H4 (cell line): ENCODE results near the gene IQCE. TPM values are rescaled to one million over a fixed set of nuclear protein-coding genes. Genes with fewer than 3 reads are reported as not detected.

Experiments
- DNase-seq: peaks from one replicate; pipeline ENCODE4 v3.0.0-alpha.2; 2015; ENCODE audit warnings: low spot score
- total RNA-seq: library from RNA; depleted of rRNA; stranded (reverse); fragments of >200 nt; shearing (Covaris generic); gene quantifications from 2 replicates; pipeline ENCODE4 v1.2.3, GENCODE V29; 2014

The IQCE gene
- total RNA-seq, 1 experiment from 2014 or later: 17.2 TPM

DNA sequence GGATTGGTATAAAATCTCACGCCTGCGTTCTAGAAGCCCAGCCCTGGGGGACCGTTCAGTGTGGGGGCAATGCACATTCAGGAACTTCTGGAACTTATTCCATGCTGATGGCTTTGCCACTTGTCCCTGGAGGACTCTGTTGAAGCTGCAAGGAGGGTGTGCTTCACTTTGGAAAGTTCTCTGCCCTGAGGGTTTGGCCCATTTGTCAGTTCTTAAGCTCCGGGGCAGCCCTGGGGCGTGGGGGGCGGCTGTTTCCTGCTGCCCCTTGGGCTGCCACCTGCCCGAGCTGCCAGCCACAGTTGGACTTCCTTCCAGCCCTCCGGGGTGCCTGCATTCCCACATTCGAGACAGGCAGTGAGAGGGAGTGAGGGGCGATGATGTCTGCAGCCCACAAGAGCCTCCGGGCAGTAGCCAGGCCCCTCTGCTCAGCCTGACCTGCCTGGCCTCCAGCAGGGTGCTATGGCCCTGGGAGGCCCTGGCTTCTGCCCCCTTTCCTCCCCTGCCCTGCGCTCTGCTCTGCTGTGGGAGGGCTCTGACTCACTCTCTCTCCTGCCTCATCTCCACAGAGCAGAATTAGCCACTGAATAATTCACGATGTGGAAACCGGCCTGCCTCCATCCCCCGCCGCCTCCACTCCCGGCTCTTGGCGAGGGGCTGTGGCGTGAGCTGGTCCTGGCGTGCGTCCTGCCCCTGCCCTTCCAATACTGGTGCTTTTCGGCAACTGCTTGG, 74.9 kb downstream of the IQCE start:
- DNase-seq: peak; percentile 85

DNA sequence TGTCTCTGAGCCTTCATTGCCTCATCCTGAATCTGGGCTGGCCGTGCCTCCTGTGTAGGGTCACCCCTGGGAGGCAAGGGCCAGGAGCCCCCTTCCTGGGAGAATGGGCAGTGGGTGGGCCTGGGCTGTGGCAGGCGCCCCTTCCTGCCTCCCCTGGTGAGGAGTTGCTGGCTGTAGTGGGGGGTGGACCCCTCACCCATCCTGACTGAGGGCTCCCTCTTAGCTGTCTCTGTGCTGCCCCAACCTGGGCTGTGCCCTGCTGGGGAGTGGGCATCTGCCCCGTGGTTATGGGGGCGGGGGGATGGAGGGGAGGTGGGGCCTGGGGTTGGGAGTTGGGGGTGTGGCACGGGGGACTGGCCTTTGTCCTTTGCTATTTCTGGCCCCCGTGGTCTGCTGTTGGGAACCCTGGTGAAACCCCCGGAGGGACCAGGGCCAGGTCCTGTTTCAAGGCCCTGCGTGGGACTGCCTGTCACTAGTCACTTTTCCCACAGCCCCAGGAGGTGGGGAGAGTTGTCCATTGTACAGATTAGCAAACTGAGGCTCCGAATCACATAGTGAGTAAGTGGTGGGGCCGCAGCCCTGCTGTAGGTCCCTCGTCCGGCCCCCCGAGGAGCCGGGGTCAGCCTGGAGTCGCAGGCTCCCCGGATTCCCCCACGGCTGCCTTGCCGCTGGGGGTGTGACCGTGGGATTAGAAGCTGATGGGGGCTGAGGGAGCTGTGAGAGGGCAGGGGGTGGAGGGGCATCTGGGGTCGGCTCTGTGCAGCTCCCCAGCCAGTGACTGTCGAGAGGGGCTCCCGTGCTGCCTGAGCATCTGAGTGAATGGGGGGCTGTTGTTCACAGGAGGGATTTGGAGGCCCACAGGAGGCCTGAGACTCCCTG, 75.7 kb downstream of the IQCE start:
- no peak for DNase-seq

DNA sequence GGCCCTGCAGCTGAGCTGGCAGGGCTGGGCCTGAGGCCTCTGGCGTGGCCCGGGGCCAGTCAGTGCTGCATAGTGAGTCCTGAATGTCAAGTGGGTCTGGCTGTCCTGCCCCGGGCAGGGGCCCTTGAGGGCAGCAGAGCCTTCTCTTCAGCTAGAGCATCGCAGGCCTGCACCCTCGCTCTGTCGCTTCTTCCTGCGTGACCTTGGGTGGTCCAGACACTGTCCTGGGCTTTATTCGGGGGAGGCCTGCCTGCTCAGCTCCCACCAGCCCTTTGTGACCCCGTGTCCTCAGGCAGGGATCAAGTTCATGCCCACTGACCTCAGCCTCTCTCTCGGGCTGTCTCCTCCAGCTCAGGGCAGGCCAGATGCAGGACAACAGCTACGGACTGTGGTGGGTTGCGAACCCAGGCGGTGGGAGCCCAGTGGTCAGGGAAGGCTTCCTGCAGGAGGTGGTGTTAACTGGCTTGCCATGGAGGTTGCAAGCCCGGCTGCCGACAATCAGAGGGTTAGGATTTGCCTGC, 76.4 kb downstream of the IQCE start:
- no peak for DNase-seq

DNA sequence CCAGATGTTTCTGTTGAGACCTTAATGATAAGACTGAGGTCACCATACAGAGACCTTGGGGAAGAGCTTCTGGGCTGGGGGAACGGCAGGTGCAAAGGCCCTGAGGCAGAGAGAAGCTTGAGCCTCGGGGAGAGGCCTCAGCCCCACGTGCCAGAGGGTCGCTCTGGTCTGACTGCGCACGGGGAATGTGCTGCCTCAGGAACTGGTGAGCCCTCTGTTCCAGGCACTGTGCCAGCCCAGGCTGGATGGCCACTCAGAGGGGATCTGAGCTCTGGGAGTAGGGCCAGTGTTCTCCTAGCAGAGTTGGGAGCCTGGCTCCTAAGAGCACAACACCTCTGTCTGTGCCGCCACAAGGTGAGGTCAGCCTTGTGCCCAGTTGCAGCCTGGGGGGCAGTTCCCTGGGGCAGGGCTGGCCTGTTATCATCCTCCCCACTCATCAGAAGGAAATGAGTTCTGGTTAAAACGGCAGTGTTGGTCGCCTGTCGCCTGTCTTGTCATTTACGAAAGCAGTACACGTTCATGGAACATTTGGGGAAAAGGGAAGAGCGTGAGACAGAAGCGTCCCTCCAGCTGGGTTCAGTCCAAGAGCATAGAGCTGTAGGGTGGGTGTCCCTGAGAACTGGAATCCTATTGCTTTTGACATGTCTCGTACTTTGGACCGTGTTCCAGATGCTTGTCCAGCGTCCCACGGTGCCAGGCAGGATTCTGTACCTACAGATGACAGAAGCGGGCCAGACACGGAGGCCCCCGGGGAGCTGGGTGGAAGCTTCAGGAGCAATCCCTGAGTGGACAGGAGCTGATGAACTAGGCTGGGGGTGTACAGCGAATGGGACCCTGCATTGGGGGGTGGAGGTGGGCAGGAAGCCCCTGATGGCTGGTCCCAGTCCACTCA, 77.3 kb downstream of the IQCE start:
- no peak for DNase-seq

DNA sequence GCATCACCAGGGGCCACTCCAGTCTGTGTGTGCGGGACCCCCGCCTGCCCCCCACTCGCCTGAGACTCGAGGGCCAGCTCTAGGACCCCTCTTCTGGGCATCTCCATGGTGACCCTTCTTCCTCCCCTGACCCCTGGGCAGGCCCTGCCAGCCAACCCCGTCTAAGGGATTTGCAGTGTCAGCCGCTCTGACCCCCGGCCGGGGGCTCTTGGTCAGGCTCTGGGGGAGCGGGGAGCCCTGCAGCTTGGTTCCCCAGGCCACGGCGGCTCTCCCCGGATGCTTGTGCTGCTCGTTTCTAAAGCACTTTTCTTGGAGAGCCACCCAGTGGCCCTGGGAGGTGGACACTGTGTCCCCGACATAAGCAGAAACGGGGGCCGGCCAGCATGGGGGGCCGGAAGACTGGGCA, 78.3 kb downstream of the IQCE start:
- no peak for DNase-seq

DNA sequence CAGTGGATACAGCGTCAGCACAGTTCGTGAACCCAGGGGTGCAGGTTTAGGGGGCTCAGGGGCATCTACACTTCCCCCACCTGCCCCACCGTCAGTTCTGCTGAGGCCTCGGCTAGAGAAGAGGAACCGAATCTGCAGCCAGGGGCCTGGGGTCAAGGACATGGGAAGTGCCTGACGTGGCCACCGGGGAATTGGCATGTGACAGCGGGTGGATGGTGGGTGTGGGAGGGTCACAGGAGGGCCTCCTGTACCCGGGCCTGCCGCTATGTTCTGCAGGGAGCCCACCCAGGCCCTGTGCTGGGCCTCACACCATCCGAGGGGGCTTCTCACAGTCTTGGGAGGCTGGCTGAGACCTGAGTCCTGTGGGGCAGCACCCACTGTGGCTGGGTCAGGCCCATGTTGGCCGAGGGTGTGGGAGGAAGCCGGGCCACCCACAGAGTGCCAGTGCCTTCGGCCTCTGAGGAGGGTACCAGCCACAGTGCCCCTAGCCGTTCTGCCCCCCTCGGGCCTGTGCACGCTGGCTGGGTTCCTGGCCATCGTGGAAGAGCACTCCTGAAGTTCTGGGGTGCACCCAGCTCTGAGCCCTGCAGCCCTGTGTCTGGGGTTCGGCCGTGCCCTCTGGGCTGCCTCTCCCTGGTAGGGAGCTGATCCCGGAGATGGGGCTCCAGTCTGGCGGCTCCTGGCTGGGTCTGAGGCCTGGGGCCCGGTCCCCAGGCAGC, 78.9 kb downstream of the IQCE start:
- DNase-seq: no peak

DNA sequence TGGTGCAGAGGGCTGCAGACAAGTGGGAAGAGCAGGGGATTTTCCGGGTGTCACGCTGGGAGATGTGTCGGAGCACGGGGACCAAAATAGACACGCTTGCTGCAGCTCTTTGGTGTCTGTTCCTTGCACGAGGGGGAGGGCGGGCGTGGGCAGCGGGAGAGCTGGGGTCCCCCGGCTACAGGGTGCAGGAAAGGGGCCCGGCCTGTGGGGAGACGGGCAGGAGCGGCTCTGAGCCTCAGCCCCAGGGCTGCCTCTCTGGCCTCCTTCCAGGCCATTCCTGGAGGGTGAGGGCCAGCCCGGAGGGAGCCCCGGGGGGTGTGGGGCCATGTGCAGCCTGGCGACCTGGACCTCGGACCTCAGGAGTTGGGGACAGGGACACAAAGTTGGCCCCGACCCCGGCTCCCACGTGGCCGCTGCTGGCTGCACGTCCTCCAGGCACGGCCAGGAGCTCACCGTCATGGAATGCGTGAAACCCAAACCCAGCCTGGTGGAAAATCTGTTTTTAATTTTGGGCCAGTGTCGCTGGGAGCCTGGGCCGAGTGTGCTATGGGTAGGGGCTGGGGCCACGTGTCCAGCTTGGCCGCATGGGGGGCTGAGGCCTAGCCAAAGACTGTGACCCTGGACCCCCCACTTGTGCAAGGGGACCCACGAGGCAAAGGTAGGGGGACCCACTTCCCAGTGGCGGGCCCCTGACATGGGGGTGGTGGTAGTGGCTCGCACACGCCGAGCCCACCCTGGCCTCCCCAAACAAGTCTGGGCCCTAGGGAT, 79.6 kb downstream of the IQCE start:
- peak; percentile 67 for DNase-seq

DNA sequence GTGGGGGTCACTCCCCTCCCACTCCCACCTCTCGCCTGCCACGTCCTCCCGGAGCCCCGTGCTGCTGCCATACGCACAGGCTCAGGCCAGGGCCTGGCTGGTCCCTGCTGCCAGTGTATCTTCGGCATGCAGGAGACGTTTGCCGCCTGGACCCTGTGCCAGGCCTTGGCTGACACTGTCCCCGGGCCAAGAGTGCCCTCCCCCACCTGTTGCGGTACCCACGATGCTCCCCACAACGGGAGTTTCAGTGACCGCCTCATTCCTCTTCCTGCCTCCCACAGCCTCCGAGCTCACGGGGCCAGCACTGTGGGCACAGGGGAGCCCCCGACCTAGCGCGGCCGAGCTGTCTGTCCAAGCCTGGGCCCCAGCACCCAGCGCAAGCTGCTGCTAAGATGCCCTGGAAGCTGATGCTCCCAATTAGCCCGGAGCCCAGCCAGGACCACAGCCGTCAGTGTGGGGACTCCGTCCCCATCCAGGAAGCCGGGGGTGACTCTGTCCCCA, 80.5 kb downstream of the IQCE start:
- DNase-seq: no peak

DNA sequence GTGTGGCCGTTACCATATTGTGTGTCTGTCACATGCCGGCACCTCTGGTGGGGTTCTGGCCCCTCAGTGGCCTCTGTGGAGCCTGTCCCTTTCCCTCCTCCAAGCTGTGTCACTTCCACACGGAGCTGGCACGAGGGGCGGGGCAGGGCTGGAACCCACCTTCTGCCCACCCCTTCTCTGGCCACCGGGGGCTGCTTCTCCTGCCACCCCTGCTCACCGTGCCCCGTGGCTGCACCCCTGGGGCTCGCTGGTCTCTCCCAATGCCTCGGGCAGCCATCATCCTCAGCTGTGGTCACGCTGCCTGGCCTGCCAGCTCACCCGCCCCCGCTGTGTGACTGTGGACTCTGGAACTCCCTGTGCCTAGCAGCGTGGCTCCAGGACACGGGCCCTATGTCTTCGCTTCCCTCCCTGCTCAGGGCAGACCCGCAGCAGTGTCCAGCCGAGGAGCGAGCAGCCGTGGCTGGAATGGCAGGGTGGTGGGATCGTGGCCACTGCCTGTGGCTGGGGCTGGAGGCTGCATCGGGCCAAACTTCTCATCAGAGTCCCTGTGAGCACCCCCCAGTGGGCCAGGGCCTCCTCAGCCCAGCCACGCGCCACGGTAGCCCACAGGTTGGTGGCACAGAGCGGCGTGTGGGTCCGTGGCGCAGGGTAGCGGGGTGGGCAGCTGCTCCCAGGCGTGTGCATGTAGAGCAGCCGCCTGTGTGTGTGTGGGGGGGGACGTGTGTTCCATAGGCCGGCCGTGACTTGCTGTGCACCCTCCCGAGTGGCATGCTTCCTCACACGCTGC, 81.1 kb downstream of the IQCE start:
- DNase-seq: no peak

DNA sequence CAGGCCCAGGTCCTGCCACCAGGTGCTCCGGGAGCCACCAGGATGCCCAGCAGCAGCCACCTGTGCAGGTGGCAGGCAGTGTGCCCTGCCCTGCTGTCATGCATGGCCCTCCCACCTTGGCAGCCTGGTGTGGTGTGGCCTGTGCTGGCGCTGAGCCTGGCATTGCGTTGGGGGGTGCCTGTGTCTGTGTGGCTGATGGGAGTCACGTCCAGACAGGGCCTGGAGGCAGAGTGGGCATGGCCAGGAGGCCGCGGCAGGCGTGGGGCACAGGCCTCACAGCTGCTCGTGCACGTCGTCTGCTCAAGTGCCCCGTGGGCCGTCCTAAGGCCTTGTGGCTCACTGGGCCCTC, 81.7 kb downstream of the IQCE start:
- DNase-seq: peak; percentile 89

DNA sequence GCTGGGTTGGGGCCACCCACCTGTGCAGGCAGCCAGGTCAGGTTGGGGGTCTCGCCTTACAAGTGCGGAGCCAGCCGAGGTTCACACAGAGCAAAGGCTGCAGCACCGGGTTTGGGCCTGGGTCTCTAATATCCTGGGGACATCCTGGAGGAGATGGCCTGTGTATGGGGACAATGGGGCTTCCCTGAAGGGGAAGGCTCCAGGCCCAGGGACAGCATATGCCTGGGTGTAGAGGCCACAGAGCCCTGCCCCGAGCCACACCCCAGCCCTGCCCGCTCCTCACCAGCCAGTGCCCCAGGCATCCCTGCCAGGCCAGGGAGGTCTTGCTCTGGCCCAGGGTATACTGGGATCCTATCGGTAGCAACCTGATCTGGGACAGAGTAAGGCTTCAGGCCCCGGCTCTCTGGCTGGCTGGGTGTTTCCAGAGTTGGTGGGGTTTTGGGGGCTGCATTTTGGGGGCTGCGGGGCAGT, 82.1 kb downstream of the IQCE start:
- no peak for DNase-seq

DNA sequence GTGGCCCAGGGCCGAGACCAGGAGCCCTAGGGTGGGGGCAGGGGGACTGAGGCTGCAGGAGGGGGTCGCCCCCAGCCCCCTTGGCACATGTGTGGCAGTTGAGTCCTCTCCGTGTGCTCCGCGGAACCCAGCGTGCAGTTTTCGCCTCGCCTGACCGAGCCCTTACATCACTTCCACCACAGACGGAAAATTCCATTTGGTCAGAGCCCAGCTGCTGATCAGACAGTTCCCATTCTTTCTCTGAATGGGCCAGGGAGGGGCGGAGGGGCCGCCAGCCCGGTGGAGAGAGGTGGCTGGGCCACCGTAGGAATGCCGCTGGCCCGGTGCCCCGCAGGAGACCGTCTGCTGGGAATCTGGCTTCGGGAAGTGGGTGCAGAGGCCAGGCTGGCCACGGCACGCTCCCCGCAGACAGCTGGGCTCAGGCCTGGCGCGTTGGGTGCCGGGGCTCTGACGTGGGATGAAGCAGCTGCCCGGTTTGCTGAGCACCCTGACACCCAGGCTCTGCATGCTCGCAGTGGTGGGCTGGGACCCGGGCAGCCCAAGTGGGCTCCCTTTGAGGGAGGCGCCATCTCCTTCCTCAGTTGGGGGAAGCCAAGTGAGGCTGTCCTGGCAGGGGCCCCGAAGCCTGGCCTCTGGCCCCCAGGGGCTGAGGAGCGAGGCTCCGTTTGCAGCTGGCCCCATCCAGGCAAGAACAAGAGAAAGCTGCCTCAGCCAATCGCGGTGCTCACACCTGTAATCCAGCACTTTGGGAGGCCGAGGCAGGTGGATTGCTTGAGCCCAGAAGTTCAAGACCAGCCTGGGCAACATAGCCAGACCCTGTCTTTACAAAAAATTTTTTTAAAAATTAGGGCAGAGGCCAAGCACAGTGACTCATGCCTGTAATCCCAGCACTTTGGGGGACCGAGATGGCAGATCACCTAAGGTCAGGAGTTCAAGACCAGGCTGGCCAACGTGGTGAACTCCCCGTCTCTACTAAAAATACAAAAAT, 82.9 kb downstream of the IQCE start:
- DNase-seq: peak; percentile 100

DNA sequence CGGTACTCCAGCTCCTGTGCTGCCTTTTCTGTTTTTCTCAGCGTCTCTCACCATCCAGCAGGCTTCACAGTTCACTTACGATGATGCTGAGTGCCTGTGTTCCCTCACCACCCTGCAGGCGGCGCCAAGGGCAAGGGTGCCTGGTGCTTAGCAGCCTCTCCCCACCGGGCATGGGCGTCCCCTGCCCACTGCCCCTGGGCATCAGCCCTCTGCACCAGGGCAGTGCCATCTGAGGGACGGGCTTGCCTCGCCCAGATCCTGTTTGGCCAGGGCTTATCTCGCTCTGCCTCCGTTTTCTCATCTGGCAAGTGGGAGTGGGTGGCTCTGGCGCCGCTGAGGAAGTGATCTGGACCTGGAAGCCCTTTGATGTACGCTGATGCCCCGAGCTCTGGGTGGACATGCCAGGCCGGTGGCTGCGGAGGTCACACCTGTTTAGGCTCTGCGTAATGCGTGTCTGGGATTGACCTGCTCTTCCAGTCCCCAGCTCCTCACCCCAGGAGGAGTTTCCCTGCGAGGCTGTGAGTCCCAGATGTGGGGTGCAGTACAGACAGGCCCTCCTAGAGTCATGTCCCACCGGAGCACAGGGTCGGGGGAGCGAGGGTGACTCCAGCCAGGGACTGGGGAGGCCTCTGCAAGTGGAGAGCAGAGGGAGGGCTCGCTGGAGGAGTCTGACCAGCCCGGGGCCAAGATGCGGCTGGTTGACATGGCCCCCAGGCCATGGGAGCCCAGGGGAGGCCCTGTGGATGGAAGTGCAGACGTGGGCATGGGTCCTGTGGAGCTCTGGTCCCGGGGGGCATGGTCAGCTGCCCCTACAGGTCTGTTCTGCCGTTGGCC, 84.8 kb downstream of the IQCE start:
- no peak for DNase-seq

DNA sequence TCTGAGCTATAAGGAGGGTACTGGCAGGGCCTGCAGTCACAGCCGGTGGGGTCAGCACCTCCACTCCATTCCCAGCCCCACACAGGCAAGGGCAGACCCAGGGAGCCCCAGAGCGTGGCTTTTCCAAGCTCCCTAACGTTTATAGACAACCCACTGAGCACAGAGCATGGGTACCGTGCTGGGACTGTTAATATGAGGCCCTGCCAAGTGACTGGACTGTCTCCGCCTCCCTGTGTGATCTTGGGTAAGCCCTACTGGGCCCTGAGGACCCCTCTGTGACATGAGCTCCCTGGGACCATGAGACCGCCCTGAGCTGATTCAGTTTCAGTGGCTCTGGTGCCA, 85.4 kb downstream of the IQCE start:
- DNase-seq: no peak

DNA sequence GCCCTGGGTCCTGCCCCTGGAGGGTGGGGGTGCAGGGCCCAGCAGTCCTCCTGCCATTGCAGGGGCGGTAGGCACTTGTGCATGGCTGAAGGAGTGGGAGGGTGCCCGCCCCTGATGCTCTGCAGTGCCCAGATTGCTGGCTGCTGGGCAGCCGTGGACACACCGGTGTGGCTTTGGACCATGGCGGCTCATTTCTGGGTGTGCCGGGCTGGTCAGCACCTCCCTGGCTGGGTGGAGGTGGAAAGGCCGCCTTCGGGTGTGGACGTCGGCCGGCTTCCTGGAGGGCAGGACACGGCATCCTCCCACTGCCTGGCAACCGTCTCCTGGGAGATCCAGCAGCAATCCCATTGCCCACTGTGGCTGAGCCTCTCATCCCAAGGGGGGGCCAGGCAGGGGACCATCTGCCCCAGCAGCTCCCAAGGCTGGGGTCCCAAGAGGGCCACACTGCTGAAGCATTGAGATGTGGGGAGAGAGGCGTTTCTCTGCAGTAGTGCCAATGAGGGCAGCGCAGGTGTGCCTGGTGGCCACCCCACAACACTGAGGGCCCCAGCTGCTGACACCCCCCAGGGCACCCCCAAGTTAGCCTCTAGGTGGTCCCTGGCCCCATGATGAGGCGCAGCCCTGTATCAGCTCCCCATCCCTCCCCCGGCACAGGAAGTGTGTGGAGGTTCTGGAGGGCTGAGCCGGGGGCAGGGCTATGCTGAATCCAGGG, 85.9 kb downstream of the IQCE start:
- no peak for DNase-seq

DNA sequence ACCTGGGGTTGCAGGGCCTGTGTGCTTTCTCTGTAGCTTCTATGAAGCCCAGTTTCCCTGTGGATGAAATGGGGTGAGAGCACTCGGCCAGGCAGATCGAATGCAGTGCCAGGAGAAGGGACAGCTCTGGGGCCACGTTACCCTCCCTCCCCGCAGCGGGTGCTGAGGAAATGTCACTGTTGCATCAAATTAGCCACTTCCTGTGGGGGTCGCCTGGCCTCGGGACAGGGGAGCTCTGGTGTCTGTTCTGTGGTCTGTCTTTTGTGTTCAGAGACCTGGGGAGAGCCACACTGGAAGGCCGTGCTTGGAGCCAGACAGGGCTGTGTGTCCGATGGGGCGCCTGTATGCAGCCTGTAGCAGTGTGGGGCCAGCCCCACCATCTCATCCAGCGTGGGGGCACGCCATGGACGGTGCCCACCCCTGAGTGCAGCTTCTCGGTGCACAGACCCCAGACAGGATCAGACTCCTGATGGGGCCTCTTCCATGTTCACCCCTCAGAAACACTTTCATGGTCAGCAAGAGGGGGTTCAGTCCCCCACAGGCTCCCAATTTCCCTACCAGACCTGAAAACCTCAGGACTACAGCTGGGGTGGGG, 86.6 kb downstream of the IQCE start:
- peak; percentile 71 for DNase-seq
